ENCODE data around the gene HRAS. TPM values are rescaled to one million over a fixed set of nuclear protein-coding genes. Genes with fewer than 3 reads are reported as not detected.

HRAS gene
- total and polyA plus RNA-seq, 2 of the 13 experiments (the other 11 are each of a cell fraction or from before 2014, with no cell fraction given): 32.9 to 50.0 TPM

GRCh38 chr11:563812-564578, 28.6 kb upstream of the HRAS start (continued):
- TF ChIP-seq ZNF687 (CRISPR knock-in tag; IDR thresholded peaks at IDR 0.05) (peak; percentile 46), ZNF646 (CRISPR knock-in tag; IDR thresholded peaks at IDR 0.05) (no peak), POLR2A (IDR thresholded peaks at IDR 0.05; ENCODE audit: insufficient read depth in 1 of 2, low read depth in 2 of 2, low read length in 2 of 2) (no peak), REXO4 (CRISPR knock-in tag; IDR thresholded peaks at IDR 0.05; ENCODE audit: borderline replicate concordance) (no peak), SP4 (CRISPR knock-in tag; IDR thresholded peaks at IDR 0.05) (0 out of 2 replicates have a peak, but pooled peaks have one; percentile 24)
